ENCODE results near the gene VEGFB. TPM values are rescaled to one million over a fixed set of nuclear protein-coding genes. Genes with fewer than 3 reads are reported as not detected.

Gene VEGFB
- polyA plus RNA-seq, 3 donors, result 0.40 to 5.6 TPM; not detected in 1

GRCh38 chr11:64287676-64288352, 53.4 kb downstream of the VEGFB start:
- no peak overlapping the region for H3K4me3 ChIP-seq (replicated peaks in 1 of 3; ENCODE audit: low read depth in 2 of 3, low read length in 3 of 3)
- DNase-seq, result no peak
- Mint-ChIP-seq H3K9me3 (peaks cover 0 to 8% (median 3%) of the 10 kb centered on the region in 7 donors), H3K27ac (no peak overlapping the region), H3K36me3 (peaks cover 5 to 11% of the 10 kb centered on the region in 2 donors), H3K4me1 (peaks cover 25% of the 10 kb centered on the region), H3K4me3 (no peak overlapping the region), H3K27me3 (ENCODE audit: low read depth in 3 of 3) (peaks cover 24 to 41% (median 26%) of the 10 kb centered on the region in 3 donors)
- intact Hi-C loops (cut with micrococcal nuclease), result loop anchor here in 1 of 2 donors (5.0 kb wide), 1 partner anchor 36 kb away; the partner anchor contains the start of gene PLCB3
- no peaks in the 10 kb centered on the region for H3K36me3 ChIP-seq (replicated peaks in 1 of 2; ENCODE audit: control insufficient read depth in 1 of 2, insufficient read depth in 2 of 2, low read length in 2 of 2)
- peaks cover 4 to 11% of the 10 kb centered on the region in 2 donors for H3K9me3 ChIP-seq (replicated peaks in 1 of 2; ENCODE audit: control insufficient read depth in 1 of 2, insufficient read depth in 1 of 2, low read length in 2 of 2)
- WGBS (ENCODE audit: insufficient coverage), result 97% methylated on average over 23 of the region's 33 CpGs
- no peak overlapping the region for H2AFZ ChIP-seq (ENCODE audit: insufficient read depth, low read depth, low read length, poor library complexity, severe bottlenecking)
- H3K4me1 ChIP-seq (ENCODE audit: control insufficient read depth in 1 of 2, insufficient read depth in 2 of 2, low read length in 2 of 2), result peaks cover 25 to 39% of the 10 kb centered on the region in 2 donors
- peaks cover 15 to 23% of the 10 kb centered on the region in 2 donors for H3K27me3 ChIP-seq (ENCODE audit: control insufficient read depth in 2 of 2, insufficient read depth in 2 of 2, low read length in 2 of 2)
- no peak overlapping the region for H3K9ac ChIP-seq (ENCODE audit: insufficient read depth, low read length, poor library complexity, severe bottlenecking)
- no peak for TF ChIP-seq CTCF (IDR thresholded peaks at IDR 0.05)
- H3K4me2 ChIP-seq (replicated peaks; ENCODE audit: extremely low read depth, low read length, poor library complexity, severe bottlenecking), result no peak overlapping the region
- no peaks in the 10 kb centered on the region for H4K20me1 ChIP-seq (ENCODE audit: insufficient read depth, low read length)
- H3K79me2 ChIP-seq (ENCODE audit: insufficient read depth, low read length), result peaks cover 5% of the 10 kb centered on the region
- no peak overlapping the region for H3K27ac ChIP-seq (ENCODE audit: low read depth in 1 of 2, low read length in 2 of 2)

- Histone ChIP-seq H3K79me2 (ENCODE audit: insufficient read depth, low read length) (peaks cover 5% of the 10 kb centered on the region), H4K20me1 (ENCODE audit: insufficient read depth, low read length) (no peaks in the 10 kb centered on the region), H3K27ac (ENCODE audit: low read depth in 1 of 2, low read length in 2 of 2) (no peak overlapping the region), H3K36me3 (replicated peaks in 1 of 2; ENCODE audit: control insufficient read depth in 1 of 2, insufficient read depth in 2 of 2, low read length in 2 of 2) (no peaks in the 10 kb centered on the region), H2AFZ (ENCODE audit: insufficient read depth, low read depth, low read length, poor library complexity, severe bottlenecking) (no peak overlapping the region), H3K9me3 (replicated peaks in 1 of 2; ENCODE audit: control insufficient read depth in 1 of 2, insufficient read depth in 1 of 2, low read length in 2 of 2) (peaks cover 4 to 16% of the 10 kb centered on the region in 2 donors), H3K4me3 (replicated peaks in 1 of 3; ENCODE audit: low read depth in 2 of 3, low read length in 3 of 3) (no peak overlapping the region), H3K27me3 (ENCODE audit: control insufficient read depth in 2 of 2, insufficient read depth in 2 of 2, low read length in 2 of 2) (peaks cover 20 to 28% of the 10 kb centered on the region in 2 donors), H3K9ac (ENCODE audit: insufficient read depth, low read length, poor library complexity, severe bottlenecking) (no peak overlapping the region), H3K4me2 (replicated peaks; ENCODE audit: extremely low read depth, low read length, poor library complexity, severe bottlenecking) (no peak overlapping the region), H3K4me1 (ENCODE audit: control insufficient read depth in 1 of 2, insufficient read depth in 2 of 2, low read length in 2 of 2) (peaks cover 25 to 36% of the 10 kb centered on the region in 2 donors)
- Mint-ChIP-seq H3K27me3 (ENCODE audit: low read depth in 3 of 3) (peaks cover 29 to 46% (median 31%) of the 10 kb centered on the region in 3 donors), H3K4me1 (peaks cover 22% of the 10 kb centered on the region), H3K9me3 (peaks cover 0 to 8% (median 3%) of the 10 kb centered on the region in 7 donors), H3K27ac (no peak overlapping the region), H3K36me3 (peaks cover 5 to 11% of the 10 kb centered on the region in 2 donors), H3K4me3 (no peak overlapping the region)
- WGBS (ENCODE audit: insufficient coverage), result 100% methylated on average over 2 of the region's 9 CpGs
- intact Hi-C loops (cut with micrococcal nuclease), result loop anchor here in 1 of 2 donors (5.0 kb wide), 1 partner anchor 36 kb away; the partner anchor contains the start of gene PLCB3
- TF ChIP-seq CTCF (IDR thresholded peaks at IDR 0.05), result no peak
- DNase-seq, result no peak
Measured at GRCh38 chr11:64288353-64288750, 54.0 kb downstream of the VEGFB start.

Other genes starting within 250 kb of the VEGFB start
- gene OTUB1, start 248.1 kb upstream of the VEGFB start, polyA plus RNA-seq, result 100 to 1,000 TPM; 131 to 170 (median 140) TPM
- not detected for gene FLRT1, start 198.7 kb upstream of the VEGFB start, polyA plus RNA-seq
- gene MACROD1, start 68.5 kb upstream of the VEGFB start, polyA plus RNA-seq, result 1 to 10 TPM; 1.5 to 2.4 (median 2.2) TPM
- 10 to 100 TPM; 44.5 to 52.0 (median 51.1) TPM for gene STIP1, start 48.4 kb upstream of the VEGFB start, polyA plus RNA-seq
- 100 to 1,000 TPM; 289 to 421 (median 310) TPM for gene FERMT3, start 27.9 kb upstream of the VEGFB start, polyA plus RNA-seq
- gene TRPT1, start 8.4 kb upstream of the VEGFB start, polyA plus RNA-seq, result 10 to 100 TPM; 24.8 to 34.6 (median 31.6) TPM
- gene NUDT22, start 8.3 kb upstream of the VEGFB start, polyA plus RNA-seq, result 10 to 100 TPM; 47.9 to 86.1 (median 56.1) TPM
- gene DNAJC4, start 4.0 kb upstream of the VEGFB start, polyA plus RNA-seq, result 10 to 100 TPM; 25.5 to 78.9 (median 32.5) TPM
- gene FKBP2, start 6.5 kb downstream of the VEGFB start, polyA plus RNA-seq, result 10 to 100 TPM; 38.9 to 80.7 (median 71.1) TPM
- gene PPP1R14B, start 12.4 kb downstream of the VEGFB start, polyA plus RNA-seq, result 10 to 100 TPM; 11.7 to 40.7 (median 34.2) TPM
- gene PLCB3, start 16.9 kb downstream of the VEGFB start, polyA plus RNA-seq, result 10 to 100 TPM in 1 of 3 donors, 1 to 10 TPM in 2; 1.1 to 17.8 (median 1.4) TPM
- 10 to 100 TPM; 21.1 to 63.2 (median 48.7) TPM for gene BAD, start 50.1 kb downstream of the VEGFB start, polyA plus RNA-seq
- gene GPR137, start 51.3 kb downstream of the VEGFB start, polyA plus RNA-seq, result 10 to 100 TPM in 1 of 3 donors, 1 to 10 TPM in 2; 7.8 to 21.0 (median 9.3) TPM
- gene KCNK4, start 56.7 kb downstream of the VEGFB start, polyA plus RNA-seq, result not detected
- gene CATSPERZ, start 65.8 kb downstream of the VEGFB start, polyA plus RNA-seq, result not detected
- gene ESRRA, start 70.9 kb downstream of the VEGFB start, polyA plus RNA-seq, result 10 to 100 TPM; 15.3 to 45.7 (median 18.3) TPM
- gene TRMT112, start 83.0 kb downstream of the VEGFB start, polyA plus RNA-seq, result 100 to 1,000 TPM; 162 to 298 (median 254) TPM
- 100 to 1,000 TPM; 136 to 318 (median 286) TPM for gene PRDX5, start 83.5 kb downstream of the VEGFB start, polyA plus RNA-seq
- 100 to 1,000 TPM in 1 of 3 donors, 10 to 100 TPM in 1, 1 to 10 TPM in 1; 8.2 to 215 (median 18.9) TPM for gene CCDC88B, start 105.6 kb downstream of the VEGFB start, polyA plus RNA-seq
- gene RPS6KA4, start 124.6 kb downstream of the VEGFB start, polyA plus RNA-seq, result 100 to 1,000 TPM in 1 of 3 donors, 10 to 100 TPM in 2; 16.2 to 110 (median 24.5) TPM

Measured in CD14-positive monocyte (primary cell).